IMR-90 (cell line): Measurements from ENCODE around the gene DIP2A. TPM values are rescaled to one million over a fixed set of nuclear protein-coding genes. Genes with fewer than 3 reads are reported as not detected.

ENCODE experiments used
- ATAC-seq: fragments of 200-7000 bp; cut with Tn5 transposase; 2 replicates; pipeline ENCODE4 v1.9.1; 2020; ENCODE audit warnings: low read depth, mild to moderate bottlenecking, moderate library complexity
- BruUV-seq: library from RNA; stranded (reverse); fragments of 400-500 nt; replicated peaks from 2 replicates; lab custom pipeline; 2021; lab: Mats Ljungman, UMichigan
- CTCF ChIA-PET: fragments of 300-600 bp; formaldehyde crosslinking; extraction: SDS; loops from one replicate; lab custom pipeline; 2021; ENCODE audit warnings: antibody characterized with exemption; lab: Yijun Ruan, JAX
- POLR2A ChIA-PET: fragments of 300-600 bp; sonication (Branson Sonifier 250); formaldehyde crosslinking; loops from one replicate; lab custom pipeline; 2022; ENCODE audit warnings: antibody characterized with exemption; ENCODE audit not compliant: unreplicated experiment; lab: Charles Lee
- DNase-seq: peaks from one replicate; pipeline ENCODE4 v3.0.0; 2013
- H2AFZ ChIP-seq: replicated peaks from 2 replicates; pipeline ENCODE3; 2013; ENCODE audit warnings: low read length, mild to moderate bottlenecking; ENCODE audit not compliant: poor library complexity
- H2AK5ac ChIP-seq: 2 replicates; pipeline ENCODE4 v1.6.1; 2013; ENCODE audit warnings: low read depth, low read length, inconsistent platforms
- H2AK9ac ChIP-seq: replicated peaks from 2 replicates; pipeline ENCODE3; 2013; ENCODE audit warnings: mild to moderate bottlenecking, low read depth, low read length, moderate library complexity; ENCODE audit not compliant: poor library complexity
- H2BK120ac ChIP-seq: 2 replicates; pipeline ENCODE4 v1.6.1; 2013; ENCODE audit warnings: low read depth, low read length, inconsistent platforms
- H2BK15ac ChIP-seq: 3 replicates; pipeline ENCODE4 v1.6.1; 2013; ENCODE audit warnings: low read depth, low read length, inconsistent platforms
- H2BK20ac ChIP-seq: 2 replicates; pipeline ENCODE4 v1.6.1; 2013; ENCODE audit warnings: low read depth, mild to moderate bottlenecking, inconsistent platforms, low read length, moderate library complexity
- H2BK5ac ChIP-seq: 2 replicates; pipeline ENCODE4 v1.6.1; 2013; ENCODE audit warnings: mild to moderate bottlenecking, low read depth, low read length, inconsistent platforms; ENCODE audit not compliant: poor library complexity, severe bottlenecking
- H3K14ac ChIP-seq: replicated peaks from 2 replicates; pipeline ENCODE4 v1.6.1; 2013; ENCODE audit warnings: low read depth, low read length, inconsistent platforms
- H3K18ac ChIP-seq: 2 replicates; pipeline ENCODE4 v1.6.1; 2013; ENCODE audit warnings: low read depth, low read length, control low read depth
- H3K23ac ChIP-seq: 2 replicates; pipeline ENCODE4 v1.6.1; 2013; ENCODE audit warnings: low read depth, low read length, inconsistent platforms
- H3K27ac ChIP-seq: 2 replicates; pipeline ENCODE4 v1.5.1; 2013; ENCODE audit warnings: mild to moderate bottlenecking, control low read depth, low read length; ENCODE audit not compliant: insufficient read depth
- H3K27me3 ChIP-seq: 2 replicates; pipeline ENCODE4 v1.6.1; 2013; ENCODE audit warnings: low read length; ENCODE audit not compliant: control insufficient read depth, insufficient read depth
- H3K36me3 ChIP-seq: 2 replicates; pipeline ENCODE4 v1.6.1; 2013; ENCODE audit warnings: low read length, mixed read lengths; ENCODE audit not compliant: control insufficient read depth, insufficient read depth
- H3K4ac ChIP-seq: 2 replicates; pipeline ENCODE4 v1.6.1; 2013; ENCODE audit warnings: low read depth, low read length, inconsistent platforms
- H3K4me1 ChIP-seq: 2 replicates; pipeline ENCODE4 v1.6.1; 2013; ENCODE audit warnings: low read length, mixed read lengths; ENCODE audit not compliant: control insufficient read depth, insufficient read depth
- H3K4me2 ChIP-seq: 2 replicates; pipeline ENCODE4 v1.6.1; 2013; ENCODE audit warnings: low read depth, mild to moderate bottlenecking, control low read depth, low read length, moderate library complexity
- H3K4me3 ChIP-seq: 2 replicates; pipeline ENCODE4 v1.5.1; 2013; ENCODE audit warnings: low read depth, mild to moderate bottlenecking, control low read depth, low read length, moderate library complexity; ENCODE audit not compliant: insufficient read depth
- H3K56ac ChIP-seq: 2 replicates; pipeline ENCODE4 v1.6.1; 2013; ENCODE audit warnings: low read length, inconsistent platforms; ENCODE audit not compliant: insufficient read depth; ENCODE audit errors: extremely low read depth
- H3K79me1 ChIP-seq, 2 experiments: 2 replicates each; pipeline ENCODE4 v1.6.1; 2013; ENCODE audit warnings: low read length in 2 of 2, inconsistent platforms in 1 of 2, low read depth in 1 of 2
- H3K9ac ChIP-seq: 2 replicates; pipeline ENCODE4 v1.6.1; 2013; ENCODE audit warnings: low read depth, low read length, control low read depth
- H3K9me1 ChIP-seq: 2 replicates; pipeline ENCODE4 v1.6.1; 2013; ENCODE audit warnings: low read length, inconsistent platforms; ENCODE audit not compliant: insufficient read depth
- H3K9me3 ChIP-seq: 2 replicates; pipeline ENCODE4 v1.6.1; 2013; ENCODE audit warnings: low read length; ENCODE audit not compliant: control insufficient read depth, insufficient read depth
- H4K20me1 ChIP-seq: 2 replicates; pipeline ENCODE4 v1.6.1; 2013; ENCODE audit warnings: low read length, inconsistent platforms; ENCODE audit not compliant: insufficient read depth
- H4K5ac ChIP-seq: 2 replicates; pipeline ENCODE4 v1.6.1; 2013; ENCODE audit warnings: mild to moderate bottlenecking, low read depth, low read length, control low read depth
- H4K8ac ChIP-seq, 2 experiments: 2 replicates each; pipeline ENCODE4 v1.6.1; 2013; ENCODE audit warnings: low read depth in 2 of 2, low read length in 2 of 2, control low read depth in 1 of 2, inconsistent platforms in 1 of 2
- H4K91ac ChIP-seq: 2 replicates; pipeline ENCODE4 v1.6.1; 2013; ENCODE audit warnings: low read depth, low read length, inconsistent platforms; ENCODE audit not compliant: insufficient read depth
- BHLHE40 ChIP-seq: fragments of 150-350 bp; IDR thresholded peaks from 2 replicates; pipeline ENCODE4 v1.6.1; 2016; ENCODE audit warnings: mild to moderate bottlenecking, low read depth, low read length
- CEBPB ChIP-seq: IDR thresholded peaks from 2 replicates; pipeline ENCODE4 v1.6.1; 2012; ENCODE audit warnings: low read depth, low read length, improper control_type of control experiment
- CHD1 ChIP-seq: IDR thresholded peaks from 2 replicates; pipeline ENCODE4 v1.6.1; 2012; ENCODE audit warnings: low read depth, low read length, improper control_type of control experiment
- FOS ChIP-seq: fragments of 150-350 bp; IDR thresholded peaks from 2 replicates; pipeline ENCODE4 v1.6.1; 2016; ENCODE audit warnings: low read depth, low read length
- MAFK ChIP-seq: IDR thresholded peaks from 2 replicates; pipeline ENCODE4 v1.6.1; 2012; ENCODE audit warnings: low read depth, low read length, improper control_type of control experiment
- MAZ ChIP-seq: IDR thresholded peaks from 2 replicates; pipeline ENCODE4 v1.6.1; 2012; ENCODE audit warnings: low read depth, mild to moderate bottlenecking, low read length, improper control_type of control experiment, moderate library complexity, borderline replicate concordance
- MXI1 ChIP-seq: IDR thresholded peaks from 2 replicates; pipeline ENCODE4 v1.6.1; 2012; ENCODE audit warnings: low read depth, mild to moderate bottlenecking, low read length, moderate library complexity, borderline replicate concordance
- NFE2L2 ChIP-seq: fragments of 150-350 bp; IDR thresholded peaks from 2 replicates; pipeline ENCODE4 v1.6.1; 2016; ENCODE audit warnings: low read depth, mild to moderate bottlenecking, low read length
- POLR2A ChIP-seq: IDR thresholded peaks from 2 replicates; pipeline ENCODE4 v1.6.1; 2012; ENCODE audit warnings: mild to moderate bottlenecking, low read depth, low read length
- RAD21 ChIP-seq: IDR thresholded peaks from 2 replicates; pipeline ENCODE4 v1.6.1; 2012; ENCODE audit warnings: low read length, improper control_type of control experiment
- RCOR1 ChIP-seq: IDR thresholded peaks from 2 replicates; pipeline ENCODE4 v1.6.1; 2012; ENCODE audit warnings: mild to moderate bottlenecking, low read length, improper control_type of control experiment; ENCODE audit not compliant: insufficient replicate concordance
- RFX5 ChIP-seq: IDR thresholded peaks from 2 replicates; pipeline ENCODE4 v1.8.0; 2012; ENCODE audit warnings: low read depth, mild to moderate bottlenecking, low read length, moderate library complexity
- SMC3 ChIP-seq: fragments of 150-350 bp; IDR thresholded peaks from 2 replicates; pipeline ENCODE4 v1.6.1; 2016; ENCODE audit warnings: low read depth, mild to moderate bottlenecking, antibody characterized with exemption, low read length, moderate library complexity
- WGBS, 2 experiments: methylation state at CpG; one replicate each; pipeline versions ENCODE4 v1.1.5 to v1.1.7; 2013; ENCODE audit warnings: missing lambda C conversion rate in 2 of 2; ENCODE audit not compliant: insufficient read length in 1 of 2; ENCODE audit errors: extremely low coverage in 2 of 2; 5-methylcytosine and 5-hydroxymethylcytosine counted together
- dilution Hi-C: fragments of 300-500 bp; cut with HindIII; formaldehyde crosslinking; loops from one replicate; pipeline ENCODE4 v1.14.3; 2018; ENCODE audit warnings: low sequenced_read_pairs; ENCODE audit not compliant: unreplicated experiment
- in situ Hi-C: fragments of 300-500 bp; cut with MboI; formaldehyde crosslinking; loops from 3 replicates; pipeline ENCODE4 v1.14.3; 2019; ENCODE audit warnings: low sequenced_read_pairs, inconsistent platforms, mixed read lengths
- intact Hi-C: fragments of 100-400 bp; cut with micrococcal nuclease; formaldehyde crosslinking; loops from 2 replicates; pipeline ENCODE4 v1.10.0; 2022
- polyA plus RNA-seq, 3 experiments: library from polyadenylated mRNA; depleted of rRNA; stranded (reverse); fragments of >200 nt; gene quantifications; 2 replicates each; pipeline ENCODE4 v1.2.3, GENCODE V29; 2012; ENCODE audit warnings: low replicate concordance in 1 of 3
- total RNA-seq: library from RNA; depleted of rRNA; stranded (reverse); fragments of >200 nt; gene quantifications from 2 replicates; pipeline ENCODE4 v1.2.3, GENCODE V29; 2012
- TF ChIP-seq, protein P1 (sequence below): fragments of 150-350 bp; IDR thresholded peaks from 2 replicates; pipeline ENCODE4 v1.6.1; 2016; ENCODE audit warnings: low read depth, mild to moderate bottlenecking, low read length, moderate library complexity, borderline replicate concordance
- TF ChIP-seq, protein P2 (sequence below): fragments of 150-350 bp; IDR thresholded peaks from 2 replicates; pipeline ENCODE4 v1.6.1; 2017; ENCODE audit warnings: mild to moderate bottlenecking, antibody characterized with exemption, low read length, low read depth

DIP2A gene
- total and polyA plus RNA-seq, 2 of the 4 experiments (the other 2 are of a cell fraction): 17.9 to 24.3 TPM

DNA sequence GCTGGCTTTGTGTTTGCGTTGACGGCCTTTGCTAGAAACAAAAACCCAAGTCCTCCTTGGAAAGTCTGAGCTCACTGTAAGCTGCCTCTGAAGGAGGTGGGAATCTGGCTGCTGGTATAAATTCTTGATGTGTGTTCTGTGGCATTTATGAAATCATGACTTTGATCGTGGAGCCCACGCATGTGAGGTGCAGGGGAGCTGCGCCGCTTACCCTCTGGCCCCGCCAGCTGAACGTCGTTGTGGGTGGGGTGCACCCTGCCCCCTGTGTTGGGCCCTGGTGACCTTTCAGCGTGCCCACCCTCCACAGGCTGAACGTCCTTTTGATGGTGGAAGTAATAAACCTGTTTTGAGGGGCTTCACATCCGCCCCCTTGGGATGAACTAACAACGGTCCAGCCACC lies 21.2 kb upstream of the DIP2A start:
- H4K8ac ChIP-seq: no peak overlapping the region
- H2BK5ac ChIP-seq: no peak overlapping the region
- 100% methylated on average over 4 of the region's 13 CpGs; no CpG with 5 or more reads in 1 of the 2 experiments for WGBS, 2 experiments
- dilution Hi-C loops (no loop called here), in situ Hi-C loops (no loop called here), intact Hi-C loops (no loop called here)
- ATAC-seq (no peak), DNase-seq (no peak)
- H2BK20ac ChIP-seq: no peak overlapping the region
- no peaks in the 10 kb centered on the region for H3K27me3 ChIP-seq
- H2AK5ac ChIP-seq: no peak overlapping the region
- CTCF ChIA-PET: no interaction called here
- H3K56ac ChIP-seq: no peak overlapping the region
- no peak overlapping the region for H3K4me2 ChIP-seq
- H3K4me3 ChIP-seq: no peak overlapping the region
- H2AK9ac ChIP-seq: no peak overlapping the region
- no TSS peak for BruUV-seq
- peaks cover 0 to 8% of the 10 kb centered on the region in 2 experiments; a peak in 2 of 4 replicates for H3K79me1 ChIP-seq
- H2BK120ac ChIP-seq: no peak overlapping the region
- H3K9me3 ChIP-seq: no peaks in the 10 kb centered on the region
- no peaks in the 10 kb centered on the region for H4K20me1 ChIP-seq
- no peaks in the 10 kb centered on the region for H3K4me1 ChIP-seq
- H3K9me1 ChIP-seq: no peaks in the 10 kb centered on the region
- TF ChIP-seq RAD21 (no peak), RFX5 (no peak), MAZ (no peak), SMC3 (no peak), RCOR1 (no peak), MAFK (no peak), BHLHE40 (no peak), CHD1 (no peak), FOS (no peak), CEBPB (no peak), POLR2A (no peak), MXI1 (no peak), NFE2L2 (no peak)
- TF ChIP-seq, protein P1, sequence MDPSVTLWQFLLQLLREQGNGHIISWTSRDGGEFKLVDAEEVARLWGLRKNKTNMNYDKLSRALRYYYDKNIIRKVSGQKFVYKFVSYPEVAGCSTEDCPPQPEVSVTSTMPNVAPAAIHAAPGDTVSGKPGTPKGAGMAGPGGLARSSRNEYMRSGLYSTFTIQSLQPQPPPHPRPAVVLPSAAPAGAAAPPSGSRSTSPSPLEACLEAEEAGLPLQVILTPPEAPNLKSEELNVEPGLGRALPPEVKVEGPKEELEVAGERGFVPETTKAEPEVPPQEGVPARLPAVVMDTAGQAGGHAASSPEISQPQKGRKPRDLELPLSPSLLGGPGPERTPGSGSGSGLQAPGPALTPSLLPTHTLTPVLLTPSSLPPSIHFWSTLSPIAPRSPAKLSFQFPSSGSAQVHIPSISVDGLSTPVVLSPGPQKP: no peak
- TF ChIP-seq, protein P2, sequence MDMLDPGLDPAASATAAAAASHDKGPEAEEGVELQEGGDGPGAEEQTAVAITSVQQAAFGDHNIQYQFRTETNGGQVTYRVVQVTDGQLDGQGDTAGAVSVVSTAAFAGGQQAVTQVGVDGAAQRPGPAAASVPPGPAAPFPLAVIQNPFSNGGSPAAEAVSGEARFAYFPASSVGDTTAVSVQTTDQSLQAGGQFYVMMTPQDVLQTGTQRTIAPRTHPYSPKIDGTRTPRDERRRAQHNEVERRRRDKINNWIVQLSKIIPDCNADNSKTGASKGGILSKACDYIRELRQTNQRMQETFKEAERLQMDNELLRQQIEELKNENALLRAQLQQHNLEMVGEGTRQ: no peak
- no peak overlapping the region for H3K18ac ChIP-seq
- no peak overlapping the region for H3K9ac ChIP-seq
- H4K91ac ChIP-seq: no peak overlapping the region
- POLR2A ChIA-PET: no interaction called here
- H4K5ac ChIP-seq: no peak overlapping the region
- no peak overlapping the region for H2BK15ac ChIP-seq
- H2AFZ ChIP-seq: no peak overlapping the region
- H3K4ac ChIP-seq: no peak overlapping the region
- H3K23ac ChIP-seq: no peak overlapping the region
- H3K14ac ChIP-seq: no peak overlapping the region
- peaks cover 63% of the 10 kb centered on the region for H3K36me3 ChIP-seq
- H3K27ac ChIP-seq: no peak overlapping the region
